Mammary epithelial cell (primary cell): ENCODE data around the gene OPN5.

ENCODE experiments used
- CTCF ChIP-seq, 2 donors: IDR thresholded peaks in 1 of 2; conservative IDR thresholded peaks in 1 of 2; 2 replicates each; pipeline ENCODE4 v1.5.1; 2011 to 2012; ENCODE audit warnings: inconsistent platforms in 2 of 2, low read length in 2 of 2, mild to moderate bottlenecking in 2 of 2, control low read depth in 1 of 2, low read depth in 1 of 2; ENCODE audit not compliant: insufficient read depth in 1 of 2; ENCODE audit errors: extremely low read depth in 1 of 2
- EZH2 ChIP-seq: IDR thresholded peaks from 2 replicates; pipeline ENCODE4 v1.6.1; 2012; ENCODE audit warnings: low read length, inconsistent platforms, borderline replicate concordance

- TF ChIP-seq CTCF (conservative IDR thresholded peaks at IDR 0.05 in 1 of 2, IDR thresholded peaks at IDR 0.05 in 1 of 2; ENCODE audit: extremely low read depth in 1 of 2, insufficient read depth in 1 of 2, low read depth in 1 of 2, low read length in 2 of 2) (no peak), EZH2 (no peak)
Measured at GRCh38 chr6:47785182-47785581, 3.4 kb downstream of the OPN5 start.
